Trophoblast cell (in vitro differentiated cells and primary cell): ENCODE data around the gene LYZL1.

Experiments used
- DNase-seq, 2 donors: peaks; one replicate each; pipeline ENCODE4 v3.0.0-alpha.2; 2016
- H2AFZ ChIP-seq: 2 replicates; pipeline ENCODE4 v1.6.1; 2013; ENCODE audit warnings: low read length, moderate library complexity, mild to moderate bottlenecking; ENCODE audit not compliant: insufficient read depth, poor library complexity
- H2AK5ac ChIP-seq: 2 replicates; pipeline ENCODE4 v1.6.1; 2013; ENCODE audit warnings: mild to moderate bottlenecking, low read length
- H2BK120ac ChIP-seq: 2 replicates; pipeline ENCODE4 v1.6.1; 2013; ENCODE audit warnings: low read length, mild to moderate bottlenecking, moderate library complexity; ENCODE audit not compliant: insufficient read depth, poor library complexity
- H2BK12ac ChIP-seq: 2 replicates; pipeline ENCODE4 v1.6.1; 2013; ENCODE audit warnings: mild to moderate bottlenecking, low read length, moderate library complexity
- H2BK5ac ChIP-seq: 2 replicates; pipeline ENCODE4 v1.6.1; 2013; ENCODE audit warnings: low read length, low read depth, moderate library complexity, mild to moderate bottlenecking; ENCODE audit not compliant: poor library complexity
- H3K14ac ChIP-seq: 2 replicates; pipeline ENCODE4 v1.6.1; 2013; ENCODE audit warnings: mild to moderate bottlenecking, low read length
- H3K18ac ChIP-seq: 2 replicates; pipeline ENCODE4 v1.6.1; 2013; ENCODE audit warnings: mild to moderate bottlenecking, low read length
- H3K23ac ChIP-seq: 2 replicates; pipeline ENCODE4 v1.6.1; 2013; ENCODE audit warnings: low read length
- H3K27ac ChIP-seq: 2 replicates; pipeline ENCODE4 v1.5.1; 2013; ENCODE audit warnings: low read depth, mild to moderate bottlenecking, inconsistent platforms, low read length, moderate library complexity
- H3K27me3 ChIP-seq: 2 replicates; pipeline ENCODE4 v1.6.1; 2013; ENCODE audit warnings: inconsistent platforms, mild to moderate bottlenecking, low read length, moderate library complexity; ENCODE audit not compliant: insufficient read depth
- H3K36me3 ChIP-seq, 2 experiments: 1 replicate in 1 of 2; 2 replicates in 1 of 2; pipeline ENCODE4 v1.6.1; 2013; ENCODE audit warnings: low read length in 2 of 2, mild to moderate bottlenecking in 2 of 2, moderate library complexity in 1 of 2; ENCODE audit not compliant: insufficient read depth in 2 of 2, control insufficient read depth in 1 of 2
- H3K4ac ChIP-seq: 2 replicates; pipeline ENCODE4 v1.6.1; 2013; ENCODE audit warnings: low read depth, mild to moderate bottlenecking, low read length, moderate library complexity
- H3K4me1 ChIP-seq, 2 experiments: 1 replicate in 1 of 2; 2 replicates in 1 of 2; pipeline ENCODE4 v1.6.1; 2013; ENCODE audit warnings: low read length in 2 of 2, mild to moderate bottlenecking in 2 of 2, moderate library complexity in 1 of 2; ENCODE audit not compliant: insufficient read depth in 2 of 2, control insufficient read depth in 1 of 2
- H3K4me2 ChIP-seq: 2 replicates; pipeline ENCODE4 v1.6.1; 2013; ENCODE audit warnings: inconsistent platforms, mild to moderate bottlenecking, low read length, moderate library complexity
- H3K4me3 ChIP-seq: 2 replicates; pipeline ENCODE4 v1.5.1; 2013; ENCODE audit warnings: mild to moderate bottlenecking, low read depth, low read length, inconsistent platforms
- H3K79me1 ChIP-seq: one replicate; pipeline ENCODE4 v1.6.1; 2013; ENCODE audit warnings: low read length
- H3K79me2 ChIP-seq: 2 replicates; pipeline ENCODE4 v1.6.1; 2013; ENCODE audit warnings: low read length, mild to moderate bottlenecking; ENCODE audit not compliant: control insufficient read depth, insufficient read depth, poor library complexity
- H3K9ac ChIP-seq: 2 replicates; pipeline ENCODE4 v1.6.1; 2013; ENCODE audit warnings: mild to moderate bottlenecking, low read length
- H3K9me3 ChIP-seq: 2 replicates; pipeline ENCODE4 v1.6.1; 2013; ENCODE audit warnings: low read depth, mild to moderate bottlenecking, control low read depth, inconsistent platforms, low read length; ENCODE audit not compliant: insufficient read depth
- H4K12ac ChIP-seq: 2 replicates; pipeline ENCODE4 v1.6.1; 2013; ENCODE audit warnings: low read depth, mild to moderate bottlenecking, low read length, moderate library complexity
- H4K8ac ChIP-seq: 2 replicates; pipeline ENCODE4 v1.6.1; 2013; ENCODE audit warnings: low read depth, mild to moderate bottlenecking, low read length, moderate library complexity
- H4K91ac ChIP-seq: one replicate; pipeline ENCODE4 v1.6.1; 2013; ENCODE audit warnings: low read depth, mild to moderate bottlenecking, low read length, moderate library complexity
- WGBS: extraction: QIAGEN DNeasy Blood & Tissue Kit; methylation state at CpG from one replicate; pipeline ENCODE4 v1.1.7; 2013; ENCODE audit warnings: missing lambda C conversion rate; ENCODE audit not compliant: insufficient read length, insufficient coverage; ENCODE audit errors: extremely low coverage; 5-methylcytosine and 5-hydroxymethylcytosine counted together

The LYZL1 gene

DNA sequence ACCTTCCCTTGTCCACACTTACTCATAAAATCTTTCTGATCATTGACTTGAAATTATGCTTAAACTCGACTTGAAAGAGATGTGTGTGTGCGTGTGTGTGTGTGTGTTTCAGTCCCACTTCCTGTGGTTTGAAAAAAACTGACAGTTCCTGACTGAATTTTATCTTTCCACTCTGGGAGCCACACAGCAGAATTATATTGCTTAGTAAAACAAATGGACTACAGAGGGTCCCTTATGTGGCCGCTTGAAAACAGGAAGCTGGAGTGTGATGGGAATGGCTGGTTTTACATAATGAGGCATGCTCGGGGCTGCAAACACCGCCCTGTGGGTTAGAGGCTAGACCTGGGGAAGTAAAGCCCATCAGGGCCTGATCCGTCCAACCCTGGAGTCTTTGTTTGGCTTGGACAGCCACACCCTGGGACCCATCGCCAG lies 54.8 kb downstream of the LYZL1 start:
- Histone ChIP-seq H2AK5ac (no peak overlapping the region), H3K27me3 (no peaks in the 10 kb centered on the region), H3K23ac (no peak overlapping the region), H3K14ac (no peak overlapping the region), H2BK120ac (no peak overlapping the region), H3K4me2 (no peak overlapping the region), H3K9ac (no peak overlapping the region), H3K79me1 (no peaks in the 10 kb centered on the region), H3K36me3 (no peaks in the 10 kb centered on the region), H3K4me3 (no peak overlapping the region), H4K91ac (no peak overlapping the region), H3K18ac (no peak overlapping the region), H2BK5ac (no peak overlapping the region), H2AFZ (no peak overlapping the region), H4K12ac (no peak overlapping the region), H2BK12ac (no peak overlapping the region), H3K27ac (no peak overlapping the region), H3K9me3 (peaks cover 4% of the 10 kb centered on the region), H3K79me2 (no peaks in the 10 kb centered on the region), H3K4me1 (no peaks in the 10 kb centered on the region), H3K4ac (no peak overlapping the region), H4K8ac (no peak overlapping the region)
- no CpG with 5 or more reads among the region's 7 CpGs for WGBS
- DNase-seq, result no peak

DNA sequence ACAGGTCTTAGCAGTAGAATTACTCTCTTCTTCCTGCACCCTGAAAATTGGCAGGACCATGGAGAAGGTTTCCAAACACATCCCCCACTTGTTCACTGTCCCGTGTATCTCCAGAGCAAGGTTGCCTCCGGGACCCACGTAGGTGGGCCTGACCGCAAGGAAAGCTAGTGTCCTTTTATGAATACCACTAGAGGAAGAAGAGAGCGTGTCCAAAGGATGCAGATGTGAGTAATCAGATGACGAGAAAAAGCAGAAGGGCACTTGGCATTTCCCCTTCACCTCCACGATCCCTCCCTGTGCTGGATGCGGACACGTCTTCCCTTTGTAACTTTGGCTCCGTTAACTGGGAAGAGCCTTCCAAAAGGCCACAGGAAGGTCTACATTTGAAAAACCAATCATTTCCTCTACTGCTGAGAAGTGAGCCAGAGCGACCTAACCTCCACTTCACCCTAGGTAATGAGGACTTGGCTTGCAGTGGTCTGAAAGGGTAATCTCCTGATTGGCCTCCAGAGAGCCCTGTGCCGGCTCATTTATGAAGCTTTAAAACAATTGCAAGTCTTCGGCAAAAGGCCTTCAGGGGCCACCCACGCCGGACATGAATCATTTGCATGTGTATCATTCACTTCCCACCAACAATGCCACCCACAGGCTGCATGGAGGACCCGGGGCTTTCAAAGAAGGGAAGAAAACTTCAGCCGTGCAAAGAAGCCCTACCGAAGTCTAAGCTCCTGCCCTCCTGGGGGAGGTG lies 55.4 kb downstream of the LYZL1 start:
- DNase-seq, result no peak

DNA sequence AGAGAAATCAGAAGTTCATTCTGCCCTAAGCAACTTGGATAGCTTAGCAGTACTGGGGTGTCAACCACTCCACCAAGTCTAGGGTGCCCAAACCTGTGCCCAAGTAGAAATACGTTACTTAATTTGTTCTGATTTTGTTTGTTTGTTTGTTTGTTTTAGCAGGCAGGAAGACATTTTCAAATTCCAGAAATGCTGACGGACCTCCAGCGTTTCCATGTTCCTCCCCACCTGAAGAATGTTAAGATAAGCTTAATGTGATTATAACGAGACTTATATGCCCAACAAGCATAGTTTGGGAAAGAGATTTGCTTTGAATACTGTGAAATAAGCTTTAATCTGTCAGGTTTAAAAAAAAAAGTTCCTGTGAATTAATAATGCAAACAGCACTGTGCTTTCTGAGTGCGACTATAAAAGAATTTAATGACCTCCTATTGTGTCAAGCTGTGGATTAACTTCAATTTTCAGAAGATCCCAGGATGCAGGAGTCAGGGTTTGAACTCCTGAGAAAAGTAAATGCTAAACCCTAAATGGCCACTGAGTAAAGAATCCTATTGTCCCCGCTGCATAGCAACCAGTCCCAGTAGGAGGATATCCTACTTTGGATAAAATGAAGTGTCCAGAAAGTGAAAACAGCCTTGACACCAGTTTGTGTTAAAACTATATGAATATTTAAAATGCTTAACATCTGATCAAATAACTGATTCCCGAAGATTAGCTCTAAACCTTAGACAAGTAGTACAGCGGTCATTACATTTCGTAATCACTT lies 56.5 kb downstream of the LYZL1 start:
- no peak overlapping the region for H3K4me2 ChIP-seq
- H3K4me3 ChIP-seq, result no peak overlapping the region
- no peak overlapping the region for H4K91ac ChIP-seq

More for the DNA sequence above, 55.4 kb downstream of the LYZL1 start:
- Histone ChIP-seq H3K14ac (no peak overlapping the region), H2BK12ac (no peak overlapping the region), H2BK5ac (no peak overlapping the region), H3K4me3 (no peak overlapping the region), H3K4me1 (no peaks in the 10 kb centered on the region), H2BK120ac (no peak overlapping the region), H3K36me3 (no peaks in the 10 kb centered on the region), H3K23ac (no peak overlapping the region), H4K8ac (no peak overlapping the region), H3K27me3 (no peaks in the 10 kb centered on the region), H2AFZ (no peak overlapping the region), H3K79me2 (no peaks in the 10 kb centered on the region), H3K4me2 (no peak overlapping the region), H4K91ac (no peak overlapping the region), H3K9ac (no peak overlapping the region), H2AK5ac (no peak overlapping the region), H3K18ac (no peak overlapping the region), H3K9me3 (peaks cover 4% of the 10 kb centered on the region), H3K79me1 (no peaks in the 10 kb centered on the region), H3K4ac (no peak overlapping the region), H3K27ac (no peak overlapping the region), H4K12ac (no peak overlapping the region)
- no CpG with 5 or more reads among the region's 18 CpGs for WGBS

DNA sequence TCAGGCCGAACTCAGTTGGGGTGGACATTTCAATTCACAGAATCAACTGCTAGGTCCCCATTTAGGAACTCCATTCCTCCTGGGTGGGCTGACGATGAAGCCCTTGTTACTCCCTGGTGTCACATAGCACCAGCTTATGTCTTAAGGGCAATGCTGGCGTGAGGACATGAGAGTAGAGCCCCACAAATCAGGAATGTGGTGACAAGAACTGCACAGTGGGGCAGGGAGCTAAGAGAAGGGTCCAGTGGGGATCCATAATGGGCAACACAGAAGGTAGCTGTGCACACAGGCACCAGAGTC lies 57.0 kb downstream of the LYZL1 start:
- Histone ChIP-seq H2AFZ (no peak overlapping the region), H3K36me3 (no peaks in the 10 kb centered on the region), H3K23ac (no peak overlapping the region), H3K4me2 (no peak overlapping the region), H3K79me2 (no peaks in the 10 kb centered on the region), H2AK5ac (no peak overlapping the region), H4K12ac (no peak overlapping the region), H2BK5ac (no peak overlapping the region), H2BK120ac (no peak overlapping the region), H4K91ac (no peak overlapping the region), H3K14ac (no peak overlapping the region), H3K27ac (no peak overlapping the region), H3K9ac (no peak overlapping the region), H3K4ac (no peak overlapping the region), H2BK12ac (no peak overlapping the region), H3K79me1 (no peaks in the 10 kb centered on the region), H3K4me3 (no peak overlapping the region), H3K4me1 (no peaks in the 10 kb centered on the region), H3K18ac (no peak overlapping the region), H3K27me3 (no peaks in the 10 kb centered on the region), H3K9me3 (peaks cover 4% of the 10 kb centered on the region), H4K8ac (no peak overlapping the region)
- no CpG with 5 or more reads among the region's 3 CpGs for WGBS
- no peak for DNase-seq

More for the DNA sequence above, 56.5 kb downstream of the LYZL1 start:
- Histone ChIP-seq H3K9me3 (peaks cover 4% of the 10 kb centered on the region), H2AK5ac (no peak overlapping the region), H2BK5ac (no peak overlapping the region), H3K23ac (no peak overlapping the region), H3K27me3 (no peaks in the 10 kb centered on the region), H3K4me1 (no peaks in the 10 kb centered on the region), H4K8ac (no peak overlapping the region), H3K79me1 (no peaks in the 10 kb centered on the region), H3K18ac (no peak overlapping the region), H3K14ac (no peak overlapping the region), H3K27ac (no peak overlapping the region), H3K9ac (no peak overlapping the region), H3K4ac (no peak overlapping the region), H3K36me3 (no peaks in the 10 kb centered on the region), H2BK120ac (no peak overlapping the region), H2BK12ac (no peak overlapping the region), H3K79me2 (no peaks in the 10 kb centered on the region), H4K12ac (no peak overlapping the region), H2AFZ (no peak overlapping the region)
- WGBS, result no CpG with 5 or more reads among the region's 9 CpGs
- peak in 1 of 2 donors; percentile 16 for DNase-seq
